NCI-H1436 treated with DMSO at 0.1 percent for 48 hours (cell line): ENCODE results near the gene IFNLR1.
A peak's percentile ranks its signal among the peaks of the same experiment; 100 is the strongest.

Experiments used
- DNase-seq: peaks from one replicate; lab custom pipeline; 2025; lab: John Stamatoyannopoulos, UW

IFNLR1 gene

GRCh38 chr1:24205345-24206082, 18.4 kb upstream of the IFNLR1 start:
- no peak for DNase-seq

- no peak for DNase-seq
Observed at GRCh38 chr1:24204116-24204515, 17.0 kb upstream of the IFNLR1 start.

GRCh38 chr1:24203404-24203803, 16.3 kb upstream of the IFNLR1 start:
- DNase-seq: no peak

GRCh38 chr1:24202987-24203386, 15.9 kb upstream of the IFNLR1 start:
- no peak for DNase-seq

- no peak for DNase-seq
Observed at GRCh38 chr1:24202556-24202955, 15.5 kb upstream of the IFNLR1 start.

- DNase-seq: peak; percentile 12
Observed at GRCh38 chr1:24201941-24202440, 14.9 kb upstream of the IFNLR1 start.

- no peak for DNase-seq
Observed at GRCh38 chr1:24199291-24199900, 12.3 kb upstream of the IFNLR1 start.

GRCh38 chr1:24198766-24199165, 11.7 kb upstream of the IFNLR1 start:
- no peak for DNase-seq

- no peak for DNase-seq
Observed at GRCh38 chr1:24195874-24196273, 8.8 kb upstream of the IFNLR1 start.

GRCh38 chr1:24195136-24195535, 8.0 kb upstream of the IFNLR1 start:
- no peak for DNase-seq

- no peak for DNase-seq
Observed at GRCh38 chr1:24193046-24193445, 6.0 kb upstream of the IFNLR1 start.

- no peak for DNase-seq
Observed at GRCh38 chr1:24191860-24192259, 4.8 kb upstream of the IFNLR1 start.

- DNase-seq: no peak
Observed at GRCh38 chr1:24190983-24191461, 3.9 kb upstream of the IFNLR1 start.

GRCh38 chr1:24189528-24189927, 2.4 kb upstream of the IFNLR1 start:
- no peak for DNase-seq

- no peak for DNase-seq
Observed at GRCh38 chr1:24186711-24186992, 437 bp downstream of the IFNLR1 start.

- no peak for DNase-seq
Observed at GRCh38 chr1:24186031-24186710, 918 bp downstream of the IFNLR1 start.

GRCh38 chr1:24185076-24185475, 2.0 kb downstream of the IFNLR1 start:
- no peak for DNase-seq

GRCh38 chr1:24182061-24182460, 5.0 kb downstream of the IFNLR1 start:
- no peak for DNase-seq

GRCh38 chr1:24181619-24182018, 5.5 kb downstream of the IFNLR1 start:
- no peak for DNase-seq

- DNase-seq: no peak
Observed at GRCh38 chr1:24180676-24181075, 6.4 kb downstream of the IFNLR1 start.

- DNase-seq: no peak
Observed at GRCh38 chr1:24179251-24179840, 7.7 kb downstream of the IFNLR1 start.

GRCh38 chr1:24178407-24178806, 8.7 kb downstream of the IFNLR1 start:
- DNase-seq: no peak

GRCh38 chr1:24177161-24177560, 9.9 kb downstream of the IFNLR1 start:
- no peak for DNase-seq
